GM21723 (cell line): Measurements from ENCODE around the gene USP15.
A peak's percentile ranks its signal among the peaks of the same experiment; 100 is the strongest.

Source experiments
- ATAC-seq: cut with Tn5 transposase; IDR thresholded peaks from one replicate; pipeline ENCODE4 v1.9.1; 2021; ENCODE audit warnings: mild to moderate bottlenecking, moderate library complexity; ENCODE audit not compliant: unreplicated experiment

USP15 gene

GRCh38 chr12:62259993-62260732, at the start of gene USP15:
Gene USP15 (plus strand): TSS chr12:62260404. CDS start chr12:62260415, 11 bp downstream.
- peak; percentile 78 for ATAC-seq

- no peak for ATAC-seq
Measured at GRCh38 chr12:62210422-62210821, 49.8 kb upstream of the USP15 start.

GRCh38 chr12:62211510-62211909, 48.7 kb upstream of the USP15 start:
- ATAC-seq: no peak

GRCh38 chr12:62214846-62215245, 45.4 kb upstream of the USP15 start:
- ATAC-seq: no peak

GRCh38 chr12:62215506-62215905, 44.7 kb upstream of the USP15 start:
- no peak for ATAC-seq

GRCh38 chr12:62217466-62218194, 42.6 kb upstream of the USP15 start:
- no peak for ATAC-seq

GRCh38 chr12:62221107-62221506, 39.1 kb upstream of the USP15 start:
- no peak for ATAC-seq

GRCh38 chr12:62224601-62225000, 35.6 kb upstream of the USP15 start:
- no peak for ATAC-seq

- ATAC-seq: no peak
Measured at GRCh38 chr12:62227091-62227490, 33.1 kb upstream of the USP15 start.

GRCh38 chr12:62230652-62231051, 29.6 kb upstream of the USP15 start:
- no peak for ATAC-seq

GRCh38 chr12:62232143-62232729, 28.0 kb upstream of the USP15 start:
- ATAC-seq: no peak

- no peak for ATAC-seq
Measured at GRCh38 chr12:62233805-62234204, 26.4 kb upstream of the USP15 start.

GRCh38 chr12:62239571-62239970, 20.6 kb upstream of the USP15 start:
- ATAC-seq: no peak

- ATAC-seq: no peak
Measured at GRCh38 chr12:62247281-62248045, 12.7 kb upstream of the USP15 start.

- no peak for ATAC-seq
Measured at GRCh38 chr12:62248873-62249272, 11.3 kb upstream of the USP15 start.

GRCh38 chr12:62249419-62249818, 10.8 kb upstream of the USP15 start:
- ATAC-seq: no peak

- peak; percentile 98 for ATAC-seq
Measured at GRCh38 chr12:62250671-62251608, 9.3 kb upstream of the USP15 start.

- ATAC-seq: peak; percentile 52
Measured at GRCh38 chr12:62251609-62251958, 8.6 kb upstream of the USP15 start.

GRCh38 chr12:62252576-62252975, 7.6 kb upstream of the USP15 start:
- no peak for ATAC-seq

- no peak for ATAC-seq
Measured at GRCh38 chr12:62254967-62255366, 5.2 kb upstream of the USP15 start.
